HCT116 (cell line): ENCODE measurements around the gene SNTG2. TPM values are rescaled to one million over a fixed set of nuclear protein-coding genes. Genes with fewer than 3 reads are reported as not detected.
"Not testable (repeated sequence)": the region's sequence is repeated elsewhere in the genome, so short reads cannot be mapped to it uniquely, and the experiment has no call there.

Experiments
- ATAC-seq: fragments of 200-7000 bp; cut with Tn5 transposase; 2 replicates; pipeline ENCODE4 v1.9.1; 2020; ENCODE audit warnings: mild to moderate bottlenecking, moderate library complexity
- BruUV-seq: library from RNA; stranded (reverse); fragments of 400-500 nt; replicated peaks from 2 replicates; lab custom pipeline; 2021; lab: Mats Ljungman, UMichigan
- CTCF ChIA-PET: fragments of 300-600 bp; sonication (Branson Sonifier 250); formaldehyde crosslinking; loops from one replicate; lab custom pipeline; 2021; ENCODE audit warnings: antibody characterized with exemption; lab: Charles Lee
- POLR2A ChIA-PET: fragments of 300-600, 350-600 bp; sonication (Branson Sonifier 250); formaldehyde crosslinking; loops from one replicate; lab custom pipeline; 2021; ENCODE audit warnings: antibody characterized with exemption; lab: Charles Lee
- RAD21 ChIA-PET, 2 experiments: fragments of 300-600 bp; sonication (Branson Sonifier 250); formaldehyde crosslinking; loops; one replicate each; lab custom pipeline; 2023; ENCODE audit warnings: low total read pairs in 2 of 2; ENCODE audit not compliant: uncharacterized antibody in 2 of 2, unreplicated experiment in 2 of 2, low non-redundant PET in 1 of 2; lab: Charles Lee
- DNase-seq: peaks from one replicate; pipeline ENCODE4 v3.0.0-alpha.2; 2010; ENCODE audit warnings: low read depth, low spot score
- H2AFZ ChIP-seq: fragments of 200-600 bp; shearing (Covaris generic), sonication (generic); 2 replicates; pipeline ENCODE4 v1.6.1; 2017; ENCODE audit warnings: low read depth, mixed run types, mixed read lengths, antibody characterized with exemption, low read length; ENCODE audit not compliant: poor library complexity, severe bottlenecking
- H3K27ac ChIP-seq: 2 replicates; pipeline ENCODE4 v1.5.1; 2012; ENCODE audit warnings: low read depth, low read length
- H3K27me3 ChIP-seq: fragments of 200-600 bp; sonication (generic); 2 replicates; pipeline ENCODE4 v1.6.1; 2016; ENCODE audit warnings: mixed run types, low read length, mixed read lengths; ENCODE audit not compliant: insufficient read depth
- H3K36me3 ChIP-seq, 2 experiments: fragments of 200-500 bp in 1 of 2; fragments of 200-600 bp in 1 of 2; sonication (Bioruptor generic) in 1 of 2; sonication (generic) in 1 of 2; 2 replicates each; pipeline versions ENCODE4 v1.5.1 to v1.6.1; 2014 to 2016; ENCODE audit warnings: low read length in 2 of 2, inconsistent platforms in 1 of 2, mixed read lengths in 1 of 2, mixed run types in 1 of 2; ENCODE audit not compliant: insufficient read depth in 2 of 2, control insufficient read depth in 1 of 2
- H3K4me1 ChIP-seq, 2 experiments: fragments of 200-600 bp in 1 of 2; sonication (generic) in 1 of 2; 2 replicates each; pipeline versions ENCODE4 v1.5.1 to v1.6.1; 2012 to 2017; ENCODE audit warnings: low read length in 2 of 2, inconsistent platforms in 1 of 2, mild to moderate bottlenecking in 1 of 2, mixed read lengths in 1 of 2, mixed run types in 1 of 2, moderate library complexity in 1 of 2; ENCODE audit not compliant: insufficient read depth in 2 of 2, control insufficient read depth in 1 of 2
- H3K4me2 ChIP-seq: fragments of 200-600 bp; sonication (generic); 2 replicates; pipeline ENCODE4 v1.6.1; 2017; ENCODE audit warnings: mixed run types, low read length, mixed read lengths
- H3K4me3 ChIP-seq, 2 experiments: fragments of 200-600 bp in 1 of 2; sonication (generic) in 1 of 2; replicated peaks in 1 of 2; 2 replicates each; pipeline ENCODE4 v1.5.1; 2011 to 2016; ENCODE audit warnings: low read length in 2 of 2, control low read depth in 1 of 2, low read depth in 1 of 2, mild to moderate bottlenecking in 1 of 2, mixed read lengths in 1 of 2, mixed run types in 1 of 2
- H3K79me2 ChIP-seq: fragments of 200-600 bp; sonication (generic); 2 replicates; pipeline ENCODE4 v1.6.1; 2017; ENCODE audit warnings: mild to moderate bottlenecking, mixed run types, low read length, moderate library complexity, mixed read lengths; ENCODE audit not compliant: insufficient read depth
- H3K9ac ChIP-seq: fragments of 200-600 bp; sonication (generic); 2 replicates; pipeline ENCODE4 v1.6.1; 2016; ENCODE audit warnings: low read length, mixed read lengths
- H3K9me2 ChIP-seq: fragments of 200-600 bp; sonication (generic), shearing (Covaris generic); 2 replicates; pipeline ENCODE4 v1.6.1; 2017; ENCODE audit warnings: mixed run types, mild to moderate bottlenecking, moderate library complexity; ENCODE audit not compliant: insufficient read depth
- H3K9me3 ChIP-seq, 2 experiments: fragments of 200-500 bp in 1 of 2; fragments of 200-600 bp in 1 of 2; sonication (Bioruptor generic) in 1 of 2; sonication (generic) in 1 of 2; 2 replicates each; pipeline ENCODE4 v1.6.1; 2014 to 2017; ENCODE audit warnings: low read length in 2 of 2, mixed read lengths in 2 of 2, inconsistent platforms in 1 of 2, low read depth in 1 of 2, mild to moderate bottlenecking in 1 of 2, mixed run types in 1 of 2, moderate library complexity in 1 of 2; ENCODE audit not compliant: control insufficient read depth in 1 of 2, insufficient read depth in 1 of 2
- H4K20me1 ChIP-seq: fragments of 200-600 bp; sonication (generic), shearing (Covaris generic); 2 replicates; pipeline ENCODE4 v1.6.1; 2017; ENCODE audit warnings: mixed run types, mild to moderate bottlenecking, moderate library complexity; ENCODE audit not compliant: insufficient read depth
- ATF3 ChIP-seq: IDR thresholded peaks from 2 replicates; pipeline ENCODE4 v1.6.1; 2012
- CBX3 ChIP-seq: IDR thresholded peaks from 2 replicates; pipeline ENCODE4 v1.6.1; 2012; ENCODE audit warnings: low read depth
- EGR1 ChIP-seq: IDR thresholded peaks from 2 replicates; pipeline ENCODE4 v1.6.1; 2012; ENCODE audit warnings: low read depth
- ELF1 ChIP-seq: IDR thresholded peaks from 2 replicates; pipeline ENCODE4 v1.6.1; 2012; ENCODE audit warnings: low read depth, borderline replicate concordance
- EZH2 ChIP-seq: fragments of 200-600 bp; sonication (generic); IDR thresholded peaks from 2 replicates; pipeline ENCODE4 v1.6.1; 2017; ENCODE audit warnings: antibody characterized with exemption, mixed run types
- EZH2phosphoT487 ChIP-seq: fragments of 200-600 bp; IDR thresholded peaks from 2 replicates; pipeline ENCODE4 v1.6.1; 2018; ENCODE audit warnings: antibody characterized with exemption, borderline replicate concordance
- FOSL1 ChIP-seq: IDR thresholded peaks from 2 replicates; pipeline ENCODE4 v1.6.1; 2012; ENCODE audit warnings: low read depth
- POLR2A ChIP-seq: IDR thresholded peaks from 2 replicates; pipeline ENCODE4 v1.7.0; 2011; ENCODE audit warnings: borderline replicate concordance; ENCODE audit not compliant: insufficient read depth, insufficient read length; ENCODE audit errors: extremely low read depth
- POLR2AphosphoS5 ChIP-seq: IDR thresholded peaks from 2 replicates; pipeline ENCODE4 v1.6.1; 2011; ENCODE audit warnings: mild to moderate bottlenecking, low read depth, low read length, moderate library complexity
- RAD21 ChIP-seq: IDR thresholded peaks from 2 replicates; pipeline ENCODE4 v1.6.1; 2012; ENCODE audit warnings: low read depth, mild to moderate bottlenecking
- SIN3A ChIP-seq: IDR thresholded peaks from 2 replicates; pipeline ENCODE4 v1.6.1; 2012; ENCODE audit warnings: low read depth
- SP1 ChIP-seq: IDR thresholded peaks from 2 replicates; pipeline ENCODE4 v1.6.1; 2012; ENCODE audit warnings: low read depth
- SRF ChIP-seq: IDR thresholded peaks from 2 replicates; pipeline ENCODE4 v1.6.1; 2012; ENCODE audit warnings: low read depth
- YY1 ChIP-seq: IDR thresholded peaks from 2 replicates; pipeline ENCODE4 v1.6.1; 2011; ENCODE audit warnings: low read length, low read depth, moderate library complexity, mild to moderate bottlenecking; ENCODE audit not compliant: insufficient replicate concordance; ENCODE audit errors: extremely low read depth
- ZFX ChIP-seq: fragments of 450-650 bp; IDR thresholded peaks from 2 replicates; pipeline ENCODE4 v1.6.1; 2017
- ZNF274 ChIP-seq: fragments of 200-500 bp; sonication (Bioruptor generic); IDR thresholded peaks from 2 replicates; pipeline ENCODE4 v1.6.1; 2014; ENCODE audit warnings: mild to moderate bottlenecking, low read depth, low read length, inconsistent platforms
- intact Hi-C: fragments of 100-400 bp; cut with micrococcal nuclease; formaldehyde crosslinking; loops from 2 replicates; pipeline ENCODE4 v1.10.0; 2022
- total RNA-seq: library from RNA; stranded (reverse); gene quantifications from one replicate; pipeline ENCODE4 v1.2.1, GENCODE V29; 2021; ENCODE audit not compliant: unreplicated experiment
- TF ChIP-seq, protein P1 (sequence below): IDR thresholded peaks from 2 replicates; pipeline ENCODE4 v1.6.1; 2012; ENCODE audit warnings: low read depth

SNTG2 gene
- total RNA-seq, 1 experiment from 2014 or later: not detected

DNA sequence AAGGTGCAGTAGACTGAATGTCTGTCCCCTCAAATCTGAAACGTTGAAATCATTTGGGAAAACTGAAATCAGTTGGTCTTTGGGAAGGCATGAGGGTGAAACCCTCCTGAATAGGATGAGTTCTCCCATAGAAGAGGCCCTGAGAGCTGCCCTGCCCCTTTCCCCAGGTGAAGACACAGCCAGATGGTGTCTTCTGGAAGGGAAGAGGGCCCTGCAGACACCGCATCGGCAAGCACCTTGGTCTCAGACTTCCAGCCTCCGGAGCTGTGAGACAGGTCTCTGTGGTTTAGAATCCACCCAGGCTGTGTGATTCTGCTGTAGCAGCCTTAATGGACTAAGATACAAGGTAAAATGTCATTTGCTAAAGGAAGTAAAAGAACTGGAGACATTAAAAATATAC is 42.1 kb upstream of the SNTG2 start:
- ChIA-PET CTCF (no interaction called here), RAD21 (no interaction called here), POLR2A (no interaction called here)
- Histone ChIP-seq H3K27ac (no peak overlapping the region), H3K79me2 (no peaks in the 10 kb centered on the region), H3K27me3 (peaks cover 12% of the 10 kb centered on the region), H4K20me1 (no peaks in the 10 kb centered on the region), H2AFZ (no peak overlapping the region), H3K9me3 (no peaks in the 10 kb centered on the region), H3K9me2 (no peaks in the 10 kb centered on the region), H3K4me3 (no peak overlapping the region), H3K9ac (no peak overlapping the region), H3K4me1 (no peaks in the 10 kb centered on the region), H3K4me2 (no peak overlapping the region), H3K36me3 (no peaks in the 10 kb centered on the region)
- DNase-seq (no peak), ATAC-seq (no peak)
- BruUV-seq: no TSS peak
- no peak for TF ChIP-seq EZH2
- TF ChIP-seq RAD21: no peak
- no peak for TF ChIP-seq POLR2A
- TF ChIP-seq ELF1: no peak
- TF ChIP-seq, protein P1, sequence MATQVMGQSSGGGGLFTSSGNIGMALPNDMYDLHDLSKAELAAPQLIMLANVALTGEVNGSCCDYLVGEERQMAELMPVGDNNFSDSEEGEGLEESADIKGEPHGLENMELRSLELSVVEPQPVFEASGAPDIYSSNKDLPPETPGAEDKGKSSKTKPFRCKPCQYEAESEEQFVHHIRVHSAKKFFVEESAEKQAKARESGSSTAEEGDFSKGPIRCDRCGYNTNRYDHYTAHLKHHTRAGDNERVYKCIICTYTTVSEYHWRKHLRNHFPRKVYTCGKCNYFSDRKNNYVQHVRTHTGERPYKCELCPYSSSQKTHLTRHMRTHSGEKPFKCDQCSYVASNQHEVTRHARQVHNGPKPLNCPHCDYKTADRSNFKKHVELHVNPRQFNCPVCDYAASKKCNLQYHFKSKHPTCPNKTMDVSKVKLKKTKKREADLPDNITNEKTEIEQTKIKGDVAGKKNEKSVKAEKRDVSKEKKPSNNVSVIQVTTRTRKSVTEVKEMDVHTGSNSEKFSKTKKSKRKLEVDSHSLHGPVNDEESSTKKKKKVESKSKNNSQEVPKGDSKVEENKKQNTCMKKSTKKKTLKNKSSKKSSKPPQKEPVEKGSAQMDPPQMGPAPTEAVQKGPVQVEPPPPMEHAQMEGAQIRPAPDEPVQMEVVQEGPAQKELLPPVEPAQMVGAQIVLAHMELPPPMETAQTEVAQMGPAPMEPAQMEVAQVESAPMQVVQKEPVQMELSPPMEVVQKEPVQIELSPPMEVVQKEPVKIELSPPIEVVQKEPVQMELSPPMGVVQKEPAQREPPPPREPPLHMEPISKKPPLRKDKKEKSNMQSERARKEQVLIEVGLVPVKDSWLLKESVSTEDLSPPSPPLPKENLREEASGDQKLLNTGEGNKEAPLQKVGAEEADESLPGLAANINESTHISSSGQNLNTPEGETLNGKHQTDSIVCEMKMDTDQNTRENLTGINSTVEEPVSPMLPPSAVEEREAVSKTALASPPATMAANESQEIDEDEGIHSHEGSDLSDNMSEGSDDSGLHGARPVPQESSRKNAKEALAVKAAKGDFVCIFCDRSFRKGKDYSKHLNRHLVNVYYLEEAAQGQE: no peak
- no peak for TF ChIP-seq ATF3
- TF ChIP-seq ZNF274: no peak
- TF ChIP-seq SRF: no peak
- TF ChIP-seq ZFX: no peak
- TF ChIP-seq YY1: no peak
- TF ChIP-seq FOSL1: no peak
- TF ChIP-seq CBX3: no peak
- no peak for TF ChIP-seq SIN3A
- TF ChIP-seq SP1: no peak
- no peak for TF ChIP-seq POLR2AphosphoS5
- TF ChIP-seq EZH2phosphoT487: no peak
- TF ChIP-seq EGR1: no peak
- intact Hi-C loops: no loop called here

DNA sequence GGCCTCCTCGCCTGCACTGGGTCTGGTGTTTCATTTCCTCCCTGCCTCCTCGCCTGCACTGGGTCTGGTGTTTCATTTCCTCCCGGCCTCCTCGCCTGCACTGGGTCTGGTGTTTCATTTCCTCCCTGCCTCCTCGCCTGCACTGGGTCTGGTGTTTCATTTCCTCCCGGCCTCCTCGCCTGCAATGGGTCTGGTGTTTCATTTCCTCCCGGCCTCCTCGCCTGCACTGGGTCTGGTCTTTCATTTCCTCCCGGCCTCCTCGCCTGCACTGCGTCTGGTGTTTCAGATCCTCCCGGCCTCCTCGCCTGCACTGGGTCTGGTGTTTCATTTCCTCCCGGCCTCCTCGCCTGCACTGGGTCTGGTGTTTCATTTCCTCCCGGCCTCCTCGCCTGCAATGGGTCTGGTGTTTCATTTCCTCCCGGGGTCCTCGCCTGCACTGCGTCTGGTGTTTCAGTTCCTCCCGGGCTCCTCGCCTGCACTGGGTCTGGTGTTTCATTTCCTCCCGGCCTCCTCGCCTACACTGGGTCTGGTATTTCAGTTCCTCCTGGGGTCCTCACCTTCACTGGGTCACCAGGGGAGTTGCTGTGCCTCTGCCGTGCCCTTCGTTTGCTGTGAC is 40.8 kb upstream of the SNTG2 start:
- H3K4me1 ChIP-seq, H3K27me3 ChIP-seq, DNase-seq, H3K9ac ChIP-seq, intact Hi-C loops, BruUV-seq, H3K79me2 ChIP-seq, RAD21 ChIA-PET, H3K9me2 ChIP-seq, H3K9me3 ChIP-seq, H3K27ac ChIP-seq, ATAC-seq, H3K4me2 ChIP-seq, CTCF ChIA-PET, H3K4me3 ChIP-seq, H4K20me1 ChIP-seq, H3K36me3 ChIP-seq, POLR2A ChIA-PET, H2AFZ ChIP-seq: not testable (repeated sequence)
